ENCODE results near the gene JADE2.
A peak's percentile ranks its signal among the peaks of the same experiment; 100 is the strongest.

The JADE2 gene

GRCh38 chr5:134568337-134568700, 42.8 kb downstream of the JADE2 start:
- Histone ChIP-seq H2AK5ac (ENCODE audit: low read depth, low read length) (no peak overlapping the region), H3K14ac (ENCODE audit: low read length) (no peak overlapping the region), H3K27me3 (ENCODE audit: control insufficient read depth in 3 of 3, insufficient read depth in 3 of 3, low read depth in 1 of 3, low read length in 3 of 3) (no peaks in the 10 kb centered on the region), H3K4me1 (ENCODE audit: control insufficient read depth in 2 of 2, insufficient read depth in 1 of 2, low read depth in 1 of 2, low read length in 2 of 2) (peaks cover 13 to 17% of the 10 kb centered on the region in 2 donors), H3K9me3 (replicated peaks in 1 of 2; ENCODE audit: control insufficient read depth in 2 of 2, insufficient read depth in 1 of 2, low read depth in 1 of 2, low read length in 2 of 2) (no peaks in the 10 kb centered on the region), H3K36me3 (replicated peaks in 1 of 2; ENCODE audit: control insufficient read depth in 2 of 2, insufficient read depth in 2 of 2, low read length in 2 of 2) (no peaks in the 10 kb centered on the region), H2AFZ (ENCODE audit: low read length) (peak overlapping the region; percentile 84), H3K4me2 (ENCODE audit: insufficient read depth, low read length, poor library complexity, severe bottlenecking) (no peak overlapping the region), H3K9ac (ENCODE audit: low read depth, low read length, poor library complexity) (no peak overlapping the region), H3K79me1 (ENCODE audit: low read depth, low read length) (peaks cover 2% of the 10 kb centered on the region), H3K18ac (ENCODE audit: low read length) (no peak overlapping the region), H3K4ac (ENCODE audit: low read length) (no peak overlapping the region), H2BK120ac (ENCODE audit: low read depth, low read length) (no peak overlapping the region), H4K91ac (ENCODE audit: low read depth, low read length, poor library complexity) (no peak overlapping the region), H3K23ac (ENCODE audit: low read depth, low read length, poor library complexity) (peak overlapping the region; percentile 26), H2BK15ac (ENCODE audit: low read length) (no peak overlapping the region), H2BK5ac (ENCODE audit: low read length) (no peak overlapping the region), H4K8ac (ENCODE audit: low read depth, low read length) (no peak overlapping the region), H3K27ac (replicated peaks; ENCODE audit: low read length) (no peak overlapping the region), H3K4me3 (ENCODE audit: low read length in 2 of 2) (no peak overlapping the region), H2BK12ac (ENCODE audit: low read length) (no peak overlapping the region)
- DNase-seq (ENCODE audit: low spot score): no peak
- WGBS, 2 donors (ENCODE audit: extremely low coverage in 2 of 2, insufficient read length in 2 of 2, insufficient replicate concordance in 1 of 2): no CpG with 5 or more reads among the region's 5 CpGs

GRCh38 chr5:134568761-134569695, 43.6 kb downstream of the JADE2 start:
- Histone ChIP-seq H3K9me3 (replicated peaks in 1 of 2; ENCODE audit: control insufficient read depth in 2 of 2, insufficient read depth in 1 of 2, low read depth in 1 of 2, low read length in 2 of 2) (no peaks in the 10 kb centered on the region), H3K4me2 (ENCODE audit: insufficient read depth, low read length, poor library complexity, severe bottlenecking) (no peak overlapping the region), H3K4me1 (ENCODE audit: control insufficient read depth in 2 of 2, insufficient read depth in 1 of 2, low read depth in 1 of 2, low read length in 2 of 2) (peaks cover 13 to 17% of the 10 kb centered on the region in 2 donors), H3K36me3 (replicated peaks in 1 of 2; ENCODE audit: control insufficient read depth in 2 of 2, insufficient read depth in 2 of 2, low read length in 2 of 2) (no peaks in the 10 kb centered on the region), H3K14ac (ENCODE audit: low read length) (peak overlapping the region; percentile 9), H2AK5ac (ENCODE audit: low read depth, low read length) (peak overlapping the region; percentile 93), H3K9ac (ENCODE audit: low read depth, low read length, poor library complexity) (peak overlapping the region; percentile 61), H3K27me3 (ENCODE audit: control insufficient read depth in 3 of 3, insufficient read depth in 3 of 3, low read depth in 1 of 3, low read length in 3 of 3) (no peaks in the 10 kb centered on the region), H4K91ac (ENCODE audit: low read depth, low read length, poor library complexity) (no peak overlapping the region), H2BK12ac (ENCODE audit: low read length) (peak overlapping the region; percentile 46), H2BK15ac (ENCODE audit: low read length) (peak overlapping the region; percentile 82), H2AFZ (ENCODE audit: low read length) (peak overlapping the region; percentile 84), H3K27ac (replicated peaks; ENCODE audit: low read length) (no peak overlapping the region), H3K79me1 (ENCODE audit: low read depth, low read length) (peaks cover 2% of the 10 kb centered on the region), H4K8ac (ENCODE audit: low read depth, low read length) (no peak overlapping the region), H3K4ac (ENCODE audit: low read length) (no peak overlapping the region), H2BK120ac (ENCODE audit: low read depth, low read length) (peak overlapping the region; percentile 47), H3K4me3 (ENCODE audit: low read length in 2 of 2) (peak overlapping the region in 1 of 2 donors; percentile 27), H3K23ac (ENCODE audit: low read depth, low read length, poor library complexity) (peak overlapping the region; percentile 68), H3K18ac (ENCODE audit: low read length) (peak overlapping the region; percentile 74), H2BK5ac (ENCODE audit: low read length) (no peak overlapping the region)
- WGBS, 2 donors (ENCODE audit: extremely low coverage in 2 of 2, insufficient read length in 2 of 2, insufficient replicate concordance in 1 of 2): no CpG with 5 or more reads among the region's 24 CpGs
- no peak for DNase-seq (ENCODE audit: low spot score)

GRCh38 chr5:134569758-134570364, 44.4 kb downstream of the JADE2 start:
- no peak overlapping the region for H2BK120ac ChIP-seq (ENCODE audit: low read depth, low read length)
- H4K91ac ChIP-seq (ENCODE audit: low read depth, low read length, poor library complexity): no peak overlapping the region
- no peaks in the 10 kb centered on the region for H3K27me3 ChIP-seq (ENCODE audit: control insufficient read depth in 3 of 3, insufficient read depth in 3 of 3, low read depth in 1 of 3, low read length in 3 of 3)
- H3K18ac ChIP-seq (ENCODE audit: low read length): peak overlapping the region; percentile 74
- H4K8ac ChIP-seq (ENCODE audit: low read depth, low read length): peak overlapping the region; percentile 48
- no peak overlapping the region for H3K4ac ChIP-seq (ENCODE audit: low read length)
- no peak for DNase-seq (ENCODE audit: low spot score)
- no peak overlapping the region for H3K27ac ChIP-seq (replicated peaks; ENCODE audit: low read length)
- peaks cover 13 to 17% of the 10 kb centered on the region in 2 donors for H3K4me1 ChIP-seq (ENCODE audit: control insufficient read depth in 2 of 2, insufficient read depth in 1 of 2, low read depth in 1 of 2, low read length in 2 of 2)
- H3K14ac ChIP-seq (ENCODE audit: low read length): peak overlapping the region; percentile 2
- peak overlapping the region; percentile 84 for H2AFZ ChIP-seq (ENCODE audit: low read length)
- peak overlapping the region; percentile 93 for H2AK5ac ChIP-seq (ENCODE audit: low read depth, low read length)
- H3K36me3 ChIP-seq (replicated peaks in 1 of 2; ENCODE audit: control insufficient read depth in 2 of 2, insufficient read depth in 2 of 2, low read length in 2 of 2): no peaks in the 10 kb centered on the region
- peak overlapping the region; percentile 68 for H3K23ac ChIP-seq (ENCODE audit: low read depth, low read length, poor library complexity)
- H2BK15ac ChIP-seq (ENCODE audit: low read length): peak overlapping the region; percentile 82
- peak overlapping the region; percentile 46 for H2BK12ac ChIP-seq (ENCODE audit: low read length)
- no peak overlapping the region for H3K4me2 ChIP-seq (ENCODE audit: insufficient read depth, low read length, poor library complexity, severe bottlenecking)
- peaks cover 2% of the 10 kb centered on the region for H3K79me1 ChIP-seq (ENCODE audit: low read depth, low read length)
- H3K9ac ChIP-seq (ENCODE audit: low read depth, low read length, poor library complexity): peak overlapping the region; percentile 72
- WGBS, 2 donors (ENCODE audit: extremely low coverage in 2 of 2, insufficient read length in 2 of 2, insufficient replicate concordance in 1 of 2): no CpG with 5 or more reads among the region's 6 CpGs
- H2BK5ac ChIP-seq (ENCODE audit: low read length): peak overlapping the region; percentile 61
- peak overlapping the region in 1 of 2 donors; percentile 27 for H3K4me3 ChIP-seq (ENCODE audit: low read length in 2 of 2)
- no peaks in the 10 kb centered on the region for H3K9me3 ChIP-seq (replicated peaks in 1 of 2; ENCODE audit: control insufficient read depth in 2 of 2, insufficient read depth in 1 of 2, low read depth in 1 of 2, low read length in 2 of 2)

GRCh38 chr5:134570365-134570758, 44.9 kb downstream of the JADE2 start:
- H3K27me3 ChIP-seq (ENCODE audit: control insufficient read depth in 3 of 3, insufficient read depth in 3 of 3, low read depth in 1 of 3, low read length in 3 of 3): no peaks in the 10 kb centered on the region
- peaks cover 2% of the 10 kb centered on the region for H3K79me1 ChIP-seq (ENCODE audit: low read depth, low read length)
- H2BK12ac ChIP-seq (ENCODE audit: low read length): no peak overlapping the region
- no peak overlapping the region for H3K4me2 ChIP-seq (ENCODE audit: insufficient read depth, low read length, poor library complexity, severe bottlenecking)
- H2AK5ac ChIP-seq (ENCODE audit: low read depth, low read length): peak overlapping the region; percentile 19
- no peak overlapping the region for H3K4ac ChIP-seq (ENCODE audit: low read length)
- no peak overlapping the region for H2BK15ac ChIP-seq (ENCODE audit: low read length)
- no peak overlapping the region for H2AFZ ChIP-seq (ENCODE audit: low read length)
- WGBS, 2 donors (ENCODE audit: extremely low coverage in 2 of 2, insufficient read length in 2 of 2, insufficient replicate concordance in 1 of 2): no CpG with 5 or more reads among the region's 9 CpGs
- no peak for DNase-seq (ENCODE audit: low spot score)
- H3K4me1 ChIP-seq (ENCODE audit: control insufficient read depth in 2 of 2, insufficient read depth in 1 of 2, low read depth in 1 of 2, low read length in 2 of 2): peaks cover 13 to 17% of the 10 kb centered on the region in 2 donors
- no peaks in the 10 kb centered on the region for H3K36me3 ChIP-seq (replicated peaks in 1 of 2; ENCODE audit: control insufficient read depth in 2 of 2, insufficient read depth in 2 of 2, low read length in 2 of 2)
- H2BK120ac ChIP-seq (ENCODE audit: low read depth, low read length): no peak overlapping the region
- no peak overlapping the region for H3K23ac ChIP-seq (ENCODE audit: low read depth, low read length, poor library complexity)
- no peak overlapping the region for H3K18ac ChIP-seq (ENCODE audit: low read length)
- H3K9ac ChIP-seq (ENCODE audit: low read depth, low read length, poor library complexity): peak overlapping the region; percentile 12
- no peak overlapping the region for H4K8ac ChIP-seq (ENCODE audit: low read depth, low read length)
- no peak overlapping the region for H3K14ac ChIP-seq (ENCODE audit: low read length)
- H3K27ac ChIP-seq (replicated peaks; ENCODE audit: low read length): no peak overlapping the region
- H3K9me3 ChIP-seq (replicated peaks in 1 of 2; ENCODE audit: control insufficient read depth in 2 of 2, insufficient read depth in 1 of 2, low read depth in 1 of 2, low read length in 2 of 2): no peaks in the 10 kb centered on the region
- H3K4me3 ChIP-seq (ENCODE audit: low read length in 2 of 2): no peak overlapping the region
- H2BK5ac ChIP-seq (ENCODE audit: low read length): no peak overlapping the region
- H4K91ac ChIP-seq (ENCODE audit: low read depth, low read length, poor library complexity): no peak overlapping the region

Data from neuronal stem cell (in vitro differentiated cells).